Caco-2 (cell line): ENCODE data around the gene APELA. TPM values are rescaled to one million over a fixed set of nuclear protein-coding genes. Genes with fewer than 3 reads are reported as not detected.
"Not testable (repeated sequence)": the region's sequence is repeated elsewhere in the genome, so short reads cannot be mapped to it uniquely, and the experiment has no call there.

Source experiments
- BruUV-seq: library from RNA; stranded (reverse); fragments of 400-500 nt; replicated peaks from 2 replicates; lab custom pipeline; 2021; lab: Mats Ljungman, UMichigan
- CTCF ChIA-PET: fragments of 300-600 bp; sonication (Branson Sonifier 250); formaldehyde crosslinking; loops from one replicate; lab custom pipeline; 2022; ENCODE audit warnings: antibody characterized with exemption; lab: Charles Lee
- POLR2A ChIA-PET: fragments of 300-600 bp; sonication (Branson Sonifier 250); formaldehyde crosslinking; loops from one replicate; lab custom pipeline; 2022; ENCODE audit warnings: antibody characterized with exemption; lab: Charles Lee
- DNase-seq, 2 experiments: peaks; one replicate each; pipeline versions ENCODE4 v3.0.0 to v3.0.0-alpha.2; 2020 to 2022
- H3K27me3 ChIP-seq: replicated peaks from 2 replicates; pipeline ENCODE4 v1.6.0; 2011; ENCODE audit warnings: low read length; ENCODE audit not compliant: control insufficient read depth, insufficient read depth
- H3K36me3 ChIP-seq: 2 replicates; pipeline ENCODE4 v1.5.1; 2011; ENCODE audit warnings: low read length; ENCODE audit not compliant: control insufficient read depth, insufficient read depth
- H3K4me1 ChIP-seq: fragments of 250-450 bp; sonication (Bioruptor Pico); 2 replicates; pipeline ENCODE4 v1.5.1; 2020; ENCODE audit warnings: mild to moderate bottlenecking
- H3K4me3 ChIP-seq: 2 replicates; pipeline ENCODE4 v1.5.1; 2011; ENCODE audit warnings: low read depth, mild to moderate bottlenecking, control low read depth, low read length
- H3K9me3 ChIP-seq: fragments of 250-450 bp; sonication (Bioruptor Pico); 2 replicates; pipeline ENCODE4 v1.5.1; 2020; ENCODE audit warnings: mild to moderate bottlenecking, moderate library complexity
- H3K27ac Mint-ChIP-seq: one replicate; pipeline ENCODE4 v1.8.0; 2022; ENCODE audit warnings: mixed read lengths; ENCODE audit not compliant: unreplicated experiment
- H3K27me3 Mint-ChIP-seq: one replicate; pipeline ENCODE4 v1.8.0; 2022; ENCODE audit warnings: mixed read lengths; ENCODE audit not compliant: insufficient read depth, unreplicated experiment
- H3K36me3 Mint-ChIP-seq: one replicate; pipeline ENCODE4 v1.8.0; 2022; ENCODE audit warnings: mild to moderate bottlenecking, mixed read lengths; ENCODE audit not compliant: insufficient read depth, unreplicated experiment
- H3K4me1 Mint-ChIP-seq: one replicate; pipeline ENCODE4 v1.8.0; 2022; ENCODE audit warnings: low read depth, mixed read lengths; ENCODE audit not compliant: unreplicated experiment
- H3K4me3 Mint-ChIP-seq: one replicate; pipeline ENCODE4 v1.8.0; 2022; ENCODE audit warnings: mild to moderate bottlenecking, moderate library complexity, mixed read lengths; ENCODE audit not compliant: unreplicated experiment
- H3K9me3 Mint-ChIP-seq: one replicate; pipeline ENCODE4 v1.8.0; 2022; ENCODE audit warnings: mixed read lengths; ENCODE audit not compliant: unreplicated experiment
- CTCF ChIP-seq, 2 experiments: fragments of 200-600 bp in 1 of 2; IDR thresholded peaks; 1 replicate in 1 of 2; 2 replicates in 1 of 2; pipeline versions ENCODE4 v1.5.1 to v1.8.0; 2011 to 2022; ENCODE audit warnings: antibody characterized with exemption in 1 of 2, control low read depth in 1 of 2, inconsistent platforms in 1 of 2, low read depth in 1 of 2, low read length in 1 of 2, mild to moderate bottlenecking in 1 of 2, moderate library complexity in 1 of 2; ENCODE audit not compliant: insufficient read depth in 1 of 2, severe bottlenecking in 1 of 2, unreplicated experiment in 1 of 2
- intact Hi-C: fragments of 100-400 bp; cut with micrococcal nuclease; formaldehyde crosslinking; loops from one replicate; pipeline ENCODE4 v1.10.0; 2022; ENCODE audit not compliant: unreplicated experiment
- total RNA-seq: library from RNA; stranded (reverse); gene quantifications from 2 replicates; pipeline ENCODE4 v1.2.3, GENCODE V29; 2022

Gene APELA
- total RNA-seq, 1 experiment from 2014 or later = 30.6 TPM

GRCh38 chr4:164935363-164935762, 58.4 kb downstream of the APELA start:
- TF ChIP-seq CTCF (IDR thresholded peaks at IDR 0.05; ENCODE audit: insufficient read depth in 1 of 2, low read depth in 1 of 2, low read length in 1 of 2, severe bottlenecking in 1 of 2, unreplicated experiment in 1 of 2) = peak; percentile 27 to 63
- Mint-ChIP-seq H3K27ac (no peak overlapping the region), H3K27me3 (no peaks in the 10 kb centered on the region), H3K36me3 (peaks cover 6% of the 10 kb centered on the region), H3K9me3 (no peaks in the 10 kb centered on the region), H3K4me1 (no peaks in the 10 kb centered on the region), H3K4me3 (no peak overlapping the region)
- no peak overlapping the region for H3K4me3 ChIP-seq
- no peaks in the 10 kb centered on the region for H3K4me1 ChIP-seq
- BruUV-seq = no TSS peak
- H3K27me3 ChIP-seq = no peaks in the 10 kb centered on the region
- ChIA-PET CTCF (interaction anchor here (0.6 to 2.0 kb wide), 11 partner anchors 16 to 167 kb away, joined by 3 to 11 read pairs (median 4); no protein-coding TSS in a partner anchor), POLR2A (interaction anchor here (0.8 kb wide), 1 partner anchor 157 kb away, joined by 4 read pairs; no protein-coding TSS in a partner anchor)
- peak; percentile 46 to 53 for DNase-seq
- intact Hi-C loops = loop anchor here (1.0 kb wide), 2 partner anchors 156 to 167 kb away; no protein-coding TSS in a partner anchor
- H3K9me3 ChIP-seq = no peaks in the 10 kb centered on the region
- H3K36me3 ChIP-seq = no peaks in the 10 kb centered on the region

GRCh38 chr4:164935865-164936606, 59.1 kb downstream of the APELA start:
- H3K4me3 Mint-ChIP-seq, H3K27me3 Mint-ChIP-seq, H3K27me3 ChIP-seq, H3K9me3 ChIP-seq, DNase-seq, H3K4me3 ChIP-seq, H3K4me1 Mint-ChIP-seq, H3K4me1 ChIP-seq, H3K9me3 Mint-ChIP-seq, H3K27ac Mint-ChIP-seq, H3K36me3 Mint-ChIP-seq, BruUV-seq, H3K36me3 ChIP-seq: not testable (repeated sequence)
- intact Hi-C loops = loop anchor here (1.0 to 2.0 kb wide), 3 partner anchors 157 to 168 kb away; no protein-coding TSS in a partner anchor
- ChIA-PET CTCF (interaction anchor here (0.6 to 2.0 kb wide), 10 partner anchors 17 to 168 kb away, joined by 3 to 11 read pairs (median 4); no protein-coding TSS in a partner anchor), POLR2A (interaction anchor here (0.8 kb wide), 1 partner anchor 157 kb away, joined by 4 read pairs; no protein-coding TSS in a partner anchor)

GRCh38 chr4:164937576-164938270, 60.7 kb downstream of the APELA start:
- Mint-ChIP-seq H3K27ac (no peak overlapping the region), H3K4me3 (no peak overlapping the region), H3K27me3 (no peaks in the 10 kb centered on the region), H3K9me3 (no peaks in the 10 kb centered on the region), H3K36me3 (peaks cover 6% of the 10 kb centered on the region), H3K4me1 (no peaks in the 10 kb centered on the region)
- intact Hi-C loops = loop anchor here (1.0 to 2.0 kb wide), 3 partner anchors 60 to 159 kb away; no protein-coding TSS in a partner anchor
- Histone ChIP-seq H3K36me3 (no peaks in the 10 kb centered on the region), H3K9me3 (no peaks in the 10 kb centered on the region), H3K4me3 (no peak overlapping the region), H3K4me1 (no peaks in the 10 kb centered on the region), H3K27me3 (no peaks in the 10 kb centered on the region)
- DNase-seq = peak in 1 of 2 experiments; percentile 33
- TF ChIP-seq CTCF (IDR thresholded peaks at IDR 0.05; ENCODE audit: insufficient read depth in 1 of 2, low read depth in 1 of 2, low read length in 1 of 2, severe bottlenecking in 1 of 2, unreplicated experiment in 1 of 2) = peak; percentile 16 to 33
- POLR2A ChIA-PET = no interaction called here
- BruUV-seq = no TSS peak
- CTCF ChIA-PET = interaction anchor here (0.6 to 1.5 kb wide), 3 partner anchors 62 to 170 kb away, joined by 3 to 5 read pairs (median 5); no protein-coding TSS in a partner anchor
